GM19467 (cell line): ENCODE data around the gene APOC4.
"Not testable (repeated sequence)": the region's sequence is repeated elsewhere in the genome, so short reads cannot be mapped to it uniquely, and the experiment has no call there.

Source experiments
- ATAC-seq: cut with Tn5 transposase; IDR thresholded peaks from one replicate; pipeline ENCODE4 v1.9.1; 2021; ENCODE audit warnings: mild to moderate bottlenecking, moderate library complexity; ENCODE audit not compliant: unreplicated experiment

The APOC4 gene

GRCh38 chr19:44914433-44915206 lies 27.4 kb upstream of the APOC4 start, which contains the start of gene APOC1:
Gene APOC1, plus strand, starts transcription at chr19:44914608. Its CDS starts 284 bp downstream, at chr19:44914892.
- peak; percentile 80 for ATAC-seq

- ATAC-seq: no peak
Observed at GRCh38 chr19:44924243-44924725, 17.8 kb upstream of the APOC4 start.

GRCh38 chr19:44925114-44925891 lies 16.7 kb upstream of the APOC4 start:
- ATAC-seq: no peak

GRCh38 chr19:44926245-44927077 lies 15.6 kb upstream of the APOC4 start:
- ATAC-seq: not testable (repeated sequence)

- ATAC-seq: no peak
Observed at GRCh38 chr19:44927746-44928145, 14.3 kb upstream of the APOC4 start.

- ATAC-seq: no peak
Observed at GRCh38 chr19:44930088-44930487, 11.9 kb upstream of the APOC4 start.

- no peak for ATAC-seq
Observed at GRCh38 chr19:44931541-44931940, 10.5 kb upstream of the APOC4 start.

GRCh38 chr19:44939668-44940067 lies 2.4 kb upstream of the APOC4 start:
- ATAC-seq: no peak

GRCh38 chr19:44943801-44944249 lies 1.8 kb downstream of the APOC4 start:
- no peak for ATAC-seq

- ATAC-seq: no peak
Observed at GRCh38 chr19:44947041-44947581, 5.1 kb downstream of the APOC4 start.

- ATAC-seq: no peak
Observed at GRCh38 chr19:44948237-44948636, 6.2 kb downstream of the APOC4 start.

GRCh38 chr19:44948763-44949374 lies 6.8 kb downstream of the APOC4 start:
- no peak for ATAC-seq

GRCh38 chr19:44949550-44949949 lies 7.5 kb downstream of the APOC4 start:
- ATAC-seq: no peak

GRCh38 chr19:44951179-44952159 lies 9.4 kb downstream of the APOC4 start:
- no peak for ATAC-seq

GRCh38 chr19:44954278-44954648 lies 12.2 kb downstream of the APOC4 start:
- no peak for ATAC-seq

GRCh38 chr19:44954649-44955504 lies 12.8 kb downstream of the APOC4 start, which contains the start of gene CLPTM1:
Gene CLPTM1, plus strand, starts transcription at chr19:44955380. Its CDS starts 16 bp downstream, at chr19:44955396.
- peak; percentile 76 for ATAC-seq

GRCh38 chr19:44955505-44956439 lies 13.7 kb downstream of the APOC4 start:
- ATAC-seq: peak; percentile 27
